ENCODE data around the gene PEX14.

The PEX14 gene

GRCh38 chr1:10672343-10673050 lies 197.7 kb downstream of the PEX14 start:
- no peak for DNase-seq

- DNase-seq, result no peak
Measured at GRCh38 chr1:10673109-10673711, 198.5 kb downstream of the PEX14 start.

DNA sequence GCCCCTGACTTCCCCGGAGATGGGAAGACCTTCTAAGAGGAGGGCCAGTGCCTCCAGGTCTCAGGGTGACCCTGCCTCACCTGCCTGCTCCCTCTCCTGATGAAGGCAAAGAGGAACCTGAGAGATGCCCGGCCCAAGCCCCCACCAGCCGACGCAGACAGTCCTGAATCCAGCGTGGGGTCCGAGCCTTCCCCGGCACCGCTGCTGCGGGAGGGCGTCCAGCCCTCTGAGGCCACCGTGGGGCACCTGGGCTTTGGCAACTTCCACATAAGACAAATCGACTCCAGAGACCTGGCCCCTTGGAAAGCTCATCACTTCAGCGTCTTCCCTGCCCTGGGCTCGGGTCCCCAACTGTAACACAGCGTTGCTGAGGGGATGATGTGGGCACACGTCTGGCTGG lies 199.5 kb downstream of the PEX14 start:
- no peak for DNase-seq

- DNase-seq, result no peak
Measured at GRCh38 chr1:10674700-10675609, 200.2 kb downstream of the PEX14 start.

DNA sequence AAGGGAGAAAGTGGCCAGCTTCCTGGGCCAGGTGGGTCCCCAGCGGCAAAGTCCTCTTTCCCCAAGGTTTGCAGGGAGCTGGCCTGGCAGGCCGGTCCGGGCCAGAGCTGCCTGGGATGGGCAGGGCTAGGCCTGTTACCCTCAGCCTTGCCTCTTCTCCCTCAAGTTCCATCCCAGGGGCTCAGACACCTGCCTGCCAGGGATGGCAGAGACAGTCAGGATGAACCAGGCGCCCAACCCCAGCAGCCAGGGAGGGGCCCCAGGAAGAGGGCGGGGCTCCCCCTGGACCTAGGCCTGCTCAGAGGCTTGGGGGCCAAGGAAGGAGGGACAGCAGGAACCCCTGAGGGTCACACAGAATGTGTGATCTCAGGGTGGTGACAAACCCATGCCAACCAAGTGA lies 201.1 kb downstream of the PEX14 start:
- DNase-seq, result no peak

DNA sequence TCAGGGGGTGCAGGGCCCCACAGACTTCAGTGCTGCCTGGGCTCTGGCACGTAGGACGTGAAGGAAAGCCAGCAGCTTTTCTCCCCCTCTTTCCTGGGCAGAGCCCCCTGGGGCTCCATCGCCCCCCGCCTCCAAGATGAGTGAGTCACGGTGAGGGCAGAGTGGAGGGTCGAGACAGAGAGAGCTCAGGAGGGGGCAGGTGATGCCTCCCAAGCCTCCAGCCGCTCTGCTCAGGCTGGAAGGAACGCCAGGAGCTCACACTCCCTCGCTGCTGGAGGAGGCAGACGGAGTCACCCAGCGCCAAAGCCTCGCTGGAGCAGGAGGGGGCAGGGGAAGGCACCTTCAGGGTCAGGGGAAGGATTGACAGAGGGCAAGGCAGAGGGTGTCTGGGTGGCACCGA lies 202.2 kb downstream of the PEX14 start:
- no peak for DNase-seq

GRCh38 chr1:10677491-10678391 lies 203.0 kb downstream of the PEX14 start:
- DNase-seq, result no peak

- no peak for DNase-seq
Measured at GRCh38 chr1:10678402-10678801, 203.7 kb downstream of the PEX14 start.

DNA sequence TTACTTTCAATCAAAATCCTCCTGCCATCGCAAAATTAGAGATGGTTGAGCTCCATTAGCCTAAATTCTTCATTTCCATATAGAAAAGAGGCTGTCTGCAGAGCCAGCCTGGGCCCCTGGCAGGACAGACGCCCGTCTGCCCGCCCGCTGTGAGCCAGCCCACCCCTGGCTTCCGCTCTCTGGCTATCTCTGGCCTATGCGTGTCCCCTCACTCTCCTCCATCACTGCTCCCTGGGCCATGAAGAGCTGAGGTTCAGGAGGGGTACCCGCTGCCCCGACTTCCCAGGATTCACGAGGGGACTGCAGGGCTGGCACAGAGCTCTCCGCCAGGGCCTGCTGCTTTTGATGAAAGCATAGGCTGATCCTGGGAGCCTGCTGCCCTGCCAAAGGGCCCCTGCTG lies 204.1 kb downstream of the PEX14 start:
- no peak for DNase-seq

GRCh38 chr1:10679496-10680220 lies 204.9 kb downstream of the PEX14 start:
- no peak for DNase-seq

All from NCI-H774 (cell line).